ENCODE data around the gene NHLRC4.

DNA sequence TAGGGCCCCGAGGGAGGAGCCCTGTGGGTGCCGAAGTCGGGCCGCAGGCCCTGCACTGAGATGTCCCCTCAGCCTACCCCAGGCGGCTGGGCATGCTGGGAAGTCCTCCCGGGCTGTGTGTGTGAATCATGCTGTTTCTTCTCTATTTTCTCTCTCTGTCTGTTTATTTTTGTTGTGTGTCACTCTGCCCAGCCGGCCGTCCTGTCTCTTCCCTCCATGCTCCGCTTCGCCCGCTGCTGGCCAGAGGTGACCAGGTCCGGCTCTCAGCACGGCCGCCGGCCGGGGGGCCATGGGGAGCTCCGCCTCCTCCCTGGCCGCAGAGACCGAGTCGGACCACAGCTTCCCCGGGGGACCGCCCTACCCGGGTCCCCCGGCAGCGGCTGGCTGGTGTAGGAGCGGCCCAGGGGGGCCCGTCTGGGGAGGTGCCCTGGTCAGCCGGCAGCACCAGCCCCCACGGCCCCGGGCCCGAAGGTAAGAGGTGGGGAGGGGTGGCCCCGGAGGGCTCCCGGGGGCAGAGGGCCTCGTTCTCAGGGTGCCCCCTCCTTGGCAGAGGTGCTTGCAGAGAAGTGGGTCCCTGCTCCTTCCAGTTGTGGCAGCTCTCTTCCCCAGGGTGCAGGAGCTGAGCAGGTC lies 26.8 kb upstream of the NHLRC4 start:
- TF ChIP-seq, protein P1, sequence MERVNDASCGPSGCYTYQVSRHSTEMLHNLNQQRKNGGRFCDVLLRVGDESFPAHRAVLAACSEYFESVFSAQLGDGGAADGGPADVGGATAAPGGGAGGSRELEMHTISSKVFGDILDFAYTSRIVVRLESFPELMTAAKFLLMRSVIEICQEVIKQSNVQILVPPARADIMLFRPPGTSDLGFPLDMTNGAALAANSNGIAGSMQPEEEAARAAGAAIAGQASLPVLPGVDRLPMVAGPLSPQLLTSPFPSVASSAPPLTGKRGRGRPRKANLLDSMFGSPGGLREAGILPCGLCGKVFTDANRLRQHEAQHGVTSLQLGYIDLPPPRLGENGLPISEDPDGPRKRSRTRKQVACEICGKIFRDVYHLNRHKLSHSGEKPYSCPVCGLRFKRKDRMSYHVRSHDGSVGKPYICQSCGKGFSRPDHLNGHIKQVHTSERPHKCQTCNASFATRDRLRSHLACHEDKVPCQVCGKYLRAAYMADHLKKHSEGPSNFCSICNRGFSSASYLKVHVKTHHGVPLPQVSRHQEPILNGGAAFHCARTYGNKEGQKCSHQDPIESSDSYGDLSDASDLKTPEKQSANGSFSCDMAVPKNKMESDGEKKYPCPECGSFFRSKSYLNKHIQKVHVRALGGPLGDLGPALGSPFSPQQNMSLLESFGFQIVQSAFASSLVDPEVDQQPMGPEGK (tag by site-specific recombination; IDR thresholded peaks at IDR 0.05): no peak
- TF ChIP-seq ZNF24 (tag by site-specific recombination; IDR thresholded peaks at IDR 0.05) (no peak), ZNF701 (tag by site-specific recombination; IDR thresholded peaks at IDR 0.05) (no peak), ZNF544 (tag by site-specific recombination; IDR thresholded peaks at IDR 0.05) (no peak), ZFP37 (tag by site-specific recombination; IDR thresholded peaks at IDR 0.05) (no peak), ZBTB17 (tag by site-specific recombination; IDR thresholded peaks at IDR 0.05) (no peak), ZNF530 (tag by site-specific recombination; IDR thresholded peaks at IDR 0.05; ENCODE audit: low read depth) (no peak)
- TF ChIP-seq, protein P2, sequence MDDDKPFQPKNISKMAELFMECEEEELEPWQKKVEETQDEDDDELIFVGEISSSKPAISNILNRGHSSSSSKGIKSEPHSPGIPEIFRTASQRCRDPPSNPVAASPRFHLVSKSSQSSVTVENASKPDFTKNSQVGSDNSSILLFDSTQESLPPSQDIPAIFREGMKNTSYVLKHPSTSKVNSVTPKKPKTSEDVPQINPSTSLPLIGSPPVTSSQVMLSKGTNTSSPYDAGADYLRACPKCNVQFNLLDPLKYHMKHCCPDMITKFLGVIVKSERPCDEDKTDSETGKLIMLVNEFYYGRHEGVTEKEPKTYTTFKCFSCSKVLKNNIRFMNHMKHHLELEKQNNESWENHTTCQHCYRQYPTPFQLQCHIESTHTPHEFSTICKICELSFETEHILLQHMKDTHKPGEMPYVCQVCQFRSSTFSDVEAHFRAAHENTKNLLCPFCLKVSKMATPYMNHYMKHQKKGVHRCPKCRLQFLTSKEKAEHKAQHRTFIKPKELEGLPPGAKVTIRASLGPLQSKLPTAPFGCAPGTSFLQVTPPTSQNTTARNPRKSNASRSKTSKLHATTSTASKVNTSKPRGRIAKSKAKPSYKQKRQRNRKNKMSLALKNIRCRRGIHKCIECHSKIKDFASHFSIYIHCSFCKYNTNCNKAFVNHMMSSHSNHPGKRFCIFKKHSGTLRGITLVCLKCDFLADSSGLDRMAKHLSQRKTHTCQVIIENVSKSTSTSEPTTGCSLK (tag by site-specific recombination; IDR thresholded peaks at IDR 0.05): no peak
- TF ChIP-seq, protein P3, sequence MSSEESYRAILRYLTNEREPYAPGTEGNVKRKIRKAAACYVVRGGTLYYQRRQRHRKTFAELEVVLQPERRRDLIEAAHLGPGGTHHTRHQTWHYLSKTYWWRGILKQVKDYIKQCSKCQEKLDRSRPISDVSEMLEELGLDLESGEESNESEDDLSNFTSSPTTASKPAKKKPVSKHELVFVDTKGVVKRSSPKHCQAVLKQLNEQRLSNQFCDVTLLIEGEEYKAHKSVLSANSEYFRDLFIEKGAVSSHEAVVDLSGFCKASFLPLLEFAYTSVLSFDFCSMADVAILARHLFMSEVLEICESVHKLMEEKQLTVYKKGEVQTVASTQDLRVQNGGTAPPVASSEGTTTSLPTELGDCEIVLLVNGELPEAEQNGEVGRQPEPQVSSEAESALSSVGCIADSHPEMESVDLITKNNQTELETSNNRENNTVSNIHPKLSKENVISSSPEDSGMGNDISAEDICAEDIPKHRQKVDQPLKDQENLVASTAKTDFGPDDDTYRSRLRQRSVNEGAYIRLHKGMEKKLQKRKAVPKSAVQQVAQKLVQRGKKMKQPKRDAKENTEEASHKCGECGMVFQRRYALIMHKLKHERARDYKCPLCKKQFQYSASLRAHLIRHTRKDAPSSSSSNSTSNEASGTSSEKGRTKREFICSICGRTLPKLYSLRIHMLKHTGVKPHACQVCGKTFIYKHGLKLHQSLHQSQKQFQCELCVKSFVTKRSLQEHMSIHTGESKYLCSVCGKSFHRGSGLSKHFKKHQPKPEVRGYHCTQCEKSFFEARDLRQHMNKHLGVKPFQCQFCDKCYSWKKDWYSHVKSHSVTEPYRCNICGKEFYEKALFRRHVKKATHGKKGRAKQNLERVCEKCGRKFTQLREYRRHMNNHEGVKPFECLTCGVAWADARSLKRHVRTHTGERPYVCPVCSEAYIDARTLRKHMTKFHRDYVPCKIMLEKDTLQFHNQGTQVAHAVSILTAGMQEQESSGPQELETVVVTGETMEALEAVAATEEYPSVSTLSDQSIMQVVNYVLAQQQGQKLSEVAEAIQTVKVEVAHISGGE (tag by site-specific recombination; conservative IDR thresholded peaks at IDR 0.05; ENCODE audit: low read depth): no peak

All from HEK293 (cell line).